HL-60 (cell line): ENCODE measurements around the gene DPY19L3.
"Not testable (repeated sequence)": the region's sequence is repeated elsewhere in the genome, so short reads cannot be mapped to it uniquely, and the experiment has no call there.

ENCODE experiments used
- DNase-seq, 2 experiments: peaks; one replicate each; pipeline ENCODE4 v3.0.0-alpha.2; 2010 to 2020; ENCODE audit warnings: low read depth in 1 of 2, low spot score in 1 of 2
- H3K27ac ChIP-seq: fragments of 250-450 bp; sonication (Bioruptor Pico); replicated peaks from 2 replicates; pipeline ENCODE4 v1.5.1; 2020; ENCODE audit warnings: mild to moderate bottlenecking, moderate library complexity
- H3K27me3 ChIP-seq: fragments of 250-450 bp; sonication (Bioruptor Pico); 2 replicates; pipeline ENCODE4 v1.5.1; 2021; ENCODE audit warnings: mild to moderate bottlenecking, moderate library complexity; ENCODE audit not compliant: insufficient read depth, poor library complexity, severe bottlenecking
- H3K4me3 ChIP-seq: replicated peaks from 2 replicates; pipeline ENCODE4 v1.5.1; 2011; ENCODE audit warnings: mild to moderate bottlenecking, control low read depth, low read length; ENCODE audit not compliant: insufficient read depth
- CTCF ChIP-seq: IDR thresholded peaks from one replicate; pipeline ENCODE4 v1.5.1; 2011; ENCODE audit warnings: low read length, control low read depth, inconsistent platforms; ENCODE audit not compliant: insufficient read depth
- GABPA ChIP-seq: IDR thresholded peaks from 2 replicates; pipeline ENCODE4 v1.6.1; 2012; ENCODE audit warnings: low read depth
- POLR2AphosphoS5 ChIP-seq: IDR thresholded peaks from 2 replicates; pipeline ENCODE4 v1.6.1; 2012; ENCODE audit warnings: low read depth
- SPI1 ChIP-seq: IDR thresholded peaks from 2 replicates; pipeline ENCODE4 v1.6.1; 2012; ENCODE audit warnings: low read depth, mild to moderate bottlenecking, borderline replicate concordance
- TF ChIP-seq, protein P1 (sequence below): IDR thresholded peaks from 2 replicates; pipeline ENCODE4 v1.6.1; 2012; ENCODE audit warnings: low read depth; ENCODE audit not compliant: insufficient replicate concordance

DPY19L3 gene

DNA sequence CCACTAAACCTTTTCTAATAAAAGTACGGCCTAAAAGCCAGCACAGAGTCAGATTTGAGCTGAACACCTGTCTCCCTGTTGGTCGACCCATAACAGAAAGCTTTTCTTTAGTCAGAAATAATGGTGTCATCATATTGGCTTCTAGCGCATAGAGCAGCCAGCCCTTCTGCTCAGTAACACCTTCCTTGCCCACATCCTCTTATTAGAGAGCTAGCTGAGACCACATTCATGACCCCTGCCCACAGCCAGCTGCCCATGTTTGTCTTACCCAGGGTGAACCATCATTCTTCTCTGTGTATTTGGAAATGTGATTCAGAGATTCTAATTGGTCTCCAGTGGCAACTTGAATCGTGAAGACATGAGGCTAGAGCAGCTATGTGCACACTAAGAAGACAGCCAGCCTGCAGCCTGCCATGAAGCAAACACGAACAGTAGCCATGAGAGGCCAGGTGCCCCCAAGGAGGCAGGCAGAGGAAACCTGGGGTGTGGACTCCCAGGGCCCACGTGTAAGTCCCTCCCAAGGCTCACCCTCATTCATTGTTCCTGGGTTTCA, 93.2 kb downstream of the DPY19L3 start:
- no peak overlapping the region for H3K4me3 ChIP-seq
- no peak for DNase-seq
- no peak for TF ChIP-seq SPI1
- TF ChIP-seq GABPA: no peak
- TF ChIP-seq, protein P1, sequence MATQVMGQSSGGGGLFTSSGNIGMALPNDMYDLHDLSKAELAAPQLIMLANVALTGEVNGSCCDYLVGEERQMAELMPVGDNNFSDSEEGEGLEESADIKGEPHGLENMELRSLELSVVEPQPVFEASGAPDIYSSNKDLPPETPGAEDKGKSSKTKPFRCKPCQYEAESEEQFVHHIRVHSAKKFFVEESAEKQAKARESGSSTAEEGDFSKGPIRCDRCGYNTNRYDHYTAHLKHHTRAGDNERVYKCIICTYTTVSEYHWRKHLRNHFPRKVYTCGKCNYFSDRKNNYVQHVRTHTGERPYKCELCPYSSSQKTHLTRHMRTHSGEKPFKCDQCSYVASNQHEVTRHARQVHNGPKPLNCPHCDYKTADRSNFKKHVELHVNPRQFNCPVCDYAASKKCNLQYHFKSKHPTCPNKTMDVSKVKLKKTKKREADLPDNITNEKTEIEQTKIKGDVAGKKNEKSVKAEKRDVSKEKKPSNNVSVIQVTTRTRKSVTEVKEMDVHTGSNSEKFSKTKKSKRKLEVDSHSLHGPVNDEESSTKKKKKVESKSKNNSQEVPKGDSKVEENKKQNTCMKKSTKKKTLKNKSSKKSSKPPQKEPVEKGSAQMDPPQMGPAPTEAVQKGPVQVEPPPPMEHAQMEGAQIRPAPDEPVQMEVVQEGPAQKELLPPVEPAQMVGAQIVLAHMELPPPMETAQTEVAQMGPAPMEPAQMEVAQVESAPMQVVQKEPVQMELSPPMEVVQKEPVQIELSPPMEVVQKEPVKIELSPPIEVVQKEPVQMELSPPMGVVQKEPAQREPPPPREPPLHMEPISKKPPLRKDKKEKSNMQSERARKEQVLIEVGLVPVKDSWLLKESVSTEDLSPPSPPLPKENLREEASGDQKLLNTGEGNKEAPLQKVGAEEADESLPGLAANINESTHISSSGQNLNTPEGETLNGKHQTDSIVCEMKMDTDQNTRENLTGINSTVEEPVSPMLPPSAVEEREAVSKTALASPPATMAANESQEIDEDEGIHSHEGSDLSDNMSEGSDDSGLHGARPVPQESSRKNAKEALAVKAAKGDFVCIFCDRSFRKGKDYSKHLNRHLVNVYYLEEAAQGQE: no peak
- no peak for TF ChIP-seq POLR2AphosphoS5
- TF ChIP-seq CTCF: no peak
- H3K27ac ChIP-seq: no peak overlapping the region
- peaks cover 4% of the 10 kb centered on the region for H3K27me3 ChIP-seq

DNA sequence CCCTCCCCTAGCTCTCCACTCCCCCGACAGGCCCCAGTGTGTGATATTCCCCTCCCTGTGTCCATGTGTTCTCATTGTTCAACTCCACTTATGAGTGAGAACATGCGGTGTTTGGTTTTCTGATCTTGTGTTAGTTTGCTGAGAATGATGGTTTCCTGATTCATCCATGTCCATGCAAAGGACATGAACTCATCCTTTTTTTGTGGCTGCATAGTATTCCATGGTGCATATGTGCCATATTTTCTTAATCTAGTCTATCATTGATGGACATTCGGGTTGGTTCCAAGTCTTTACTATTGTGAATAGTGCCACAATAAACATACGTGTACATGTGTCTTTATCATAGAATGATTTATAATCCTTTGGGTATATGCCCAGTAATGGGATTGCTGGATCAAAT, 106.9 kb downstream of the DPY19L3 start:
- H3K27ac ChIP-seq, H3K27me3 ChIP-seq, DNase-seq, H3K4me3 ChIP-seq: not testable (repeated sequence)

DNA sequence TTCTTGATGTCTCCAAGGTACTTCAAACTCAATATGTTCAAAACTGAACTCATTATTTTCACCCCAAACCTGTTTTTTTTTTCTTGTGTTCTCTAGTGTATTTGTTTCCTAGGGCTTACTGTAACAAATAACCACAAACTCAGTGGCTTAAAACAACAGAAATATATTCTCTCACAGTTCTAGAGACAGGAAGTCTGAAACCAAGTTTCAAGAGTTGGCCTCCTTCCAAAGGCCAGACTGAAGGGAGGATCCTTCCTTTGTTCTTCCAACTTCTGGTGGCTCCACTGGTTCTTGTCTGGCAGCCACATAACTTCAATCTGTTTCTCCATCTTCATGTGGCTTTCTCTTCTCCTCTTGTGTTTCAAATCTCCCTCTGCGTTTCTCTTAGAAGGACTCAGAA, 113.5 kb downstream of the DPY19L3 start:
- TF ChIP-seq CTCF: no peak
- TF ChIP-seq, protein P1: no peak
- no peak overlapping the region for H3K27ac ChIP-seq
- DNase-seq: no peak
- H3K27me3 ChIP-seq: no peaks in the 10 kb centered on the region
- no peak overlapping the region for H3K4me3 ChIP-seq

DNA sequence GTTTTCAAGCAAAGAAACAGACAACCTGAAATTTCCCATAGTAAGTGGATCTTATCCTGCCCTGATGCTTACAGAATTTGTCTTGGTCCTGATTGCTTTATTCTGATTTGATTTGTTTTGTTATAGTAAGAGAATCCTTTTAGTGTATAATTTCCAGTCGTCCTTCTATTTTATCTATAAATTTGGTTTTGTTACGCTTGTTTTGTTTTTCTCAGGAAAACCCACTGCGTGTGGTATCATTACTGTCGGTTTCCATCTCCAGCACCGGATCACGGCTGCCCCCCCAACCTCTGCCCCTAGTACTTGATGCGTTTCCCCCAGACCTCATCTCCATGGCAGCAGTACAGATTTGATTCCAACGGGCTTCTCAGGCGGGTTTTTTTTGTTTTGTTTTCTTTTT, 117.4 kb downstream of the DPY19L3 start:
- H3K4me3 ChIP-seq: no peak overlapping the region
- no peaks in the 10 kb centered on the region for H3K27me3 ChIP-seq
- TF ChIP-seq, protein P1: no peak
- TF ChIP-seq SPI1 (no peak), POLR2AphosphoS5 (no peak), CTCF (no peak), GABPA (no peak)
- no peak overlapping the region for H3K27ac ChIP-seq
- no peak for DNase-seq
